Lung (tissue), 12 donors: Measurements from ENCODE around the gene ALK. TPM values are rescaled to one million over a fixed set of nuclear protein-coding genes. Genes with fewer than 3 reads are reported as not detected.

Experiments used
- ATAC-seq: fragments of 200-7000 bp; cut with Tn5 transposase; one replicate; pipeline ENCODE4 v1.9.1; 2020; ENCODE audit warnings: moderate number of reproducible peaks; ENCODE audit not compliant: insufficient read depth, low FRiP score
- DNase-seq, 3 donors: peaks; one replicate each; pipeline ENCODE4 v3.0.0-alpha.2; 2013 to 2017
- H3K27ac ChIP-seq, 2 donors: one replicate each; pipeline ENCODE4 v1.5.1; 2013; ENCODE audit warnings: mild to moderate bottlenecking in 2 of 2, moderate library complexity in 2 of 2, control low read depth in 1 of 2, inconsistent platforms in 1 of 2, low read depth in 1 of 2, low read length in 1 of 2
- H3K27me3 ChIP-seq, 3 donors: one replicate each; pipeline ENCODE4 v1.5.1; 2013; ENCODE audit warnings: low read length in 2 of 3; ENCODE audit not compliant: control insufficient read depth in 3 of 3, insufficient read depth in 3 of 3
- H3K36me3 ChIP-seq, 4 donors: one replicate each; pipeline ENCODE4 v1.5.1; 2013; ENCODE audit warnings: low read length in 4 of 4, mild to moderate bottlenecking in 1 of 4, moderate library complexity in 1 of 4; ENCODE audit not compliant: control insufficient read depth in 4 of 4, insufficient read depth in 4 of 4
- H3K4me1 ChIP-seq, 5 donors: one replicate each; pipeline ENCODE4 v1.5.1; 2013; ENCODE audit warnings: low read length in 5 of 5, mild to moderate bottlenecking in 2 of 5, moderate library complexity in 1 of 5; ENCODE audit not compliant: control insufficient read depth in 5 of 5, insufficient read depth in 5 of 5
- H3K4me3 ChIP-seq: one replicate; pipeline ENCODE4 v1.5.1; 2013; ENCODE audit warnings: mild to moderate bottlenecking, control low read depth, moderate library complexity
- H3K9ac ChIP-seq, 2 donors: one replicate each; pipeline ENCODE4 v1.5.1; 2013; ENCODE audit warnings: low read length in 2 of 2, control low read depth in 1 of 2; ENCODE audit not compliant: insufficient read depth in 1 of 2
- H3K9me3 ChIP-seq, 4 donors: one replicate each; pipeline ENCODE4 v1.5.1; 2013; ENCODE audit warnings: low read length in 3 of 4, mild to moderate bottlenecking in 1 of 4, moderate library complexity in 1 of 4; ENCODE audit not compliant: control insufficient read depth in 4 of 4, insufficient read depth in 3 of 4
- WGBS, 2 donors: extraction: QIAGEN DNeasy Blood & Tissue Kit; methylation state at CpG; one replicate each; pipeline ENCODE4 v1.1.7; 2013; 5-methylcytosine and 5-hydroxymethylcytosine counted together
- polyA plus RNA-seq, 2 donors: library from polyadenylated mRNA; stranded (reverse); fragments of 200-250 nt; gene quantifications; one replicate each; pipeline ENCODE4 v1.2.1, GENCODE V29; 2013
- total RNA-seq, 2 donors: library from RNA; depleted of rRNA in 1 of 2; stranded (reverse); fragments of >200 nt in 1 of 2; gene quantifications; one replicate each; pipeline ENCODE4 v1.2.1, GENCODE V29; 2014 to 2021
- TF ChIP-seq, protein P1 (sequence below): IDR thresholded peaks from 2 replicates; pipeline ENCODE4 v1.5.1; 2012; ENCODE audit warnings: mild to moderate bottlenecking; ENCODE audit errors: control extremely low read depth, extremely low read depth
- donor health status: control.
- donor health status: control.
- donor health status: Bipolar disorder and iron deficiency.
- donor health status: healthy.
- donor health status: DM: yes; HTN: yes; CAD: no.

Gene ALK
- total and polyA plus RNA-seq, 4 donors = 0.09 to 0.25 (median 0.10) TPM; not detected in 1

GRCh38 chr2:29561628-29562027 is 359.8 kb downstream of the ALK start:
- H3K4me3 ChIP-seq = no peak overlapping the region
- H3K9ac ChIP-seq = no peak overlapping the region
- ATAC-seq (no peak), DNase-seq (no peak)
- H3K27ac ChIP-seq = no peak overlapping the region
- H3K27me3 ChIP-seq = no peaks in the 10 kb centered on the region
- no peaks in the 10 kb centered on the region for H3K4me1 ChIP-seq
- H3K36me3 ChIP-seq = no peaks in the 10 kb centered on the region
- peaks cover 0 to 2% (median 0%) of the 10 kb centered on the region in 4 donors for H3K9me3 ChIP-seq
- WGBS, 2 donors = 91 to 99% methylated on average over 4 of the region's 4 CpGs
- TF ChIP-seq, protein P1, sequence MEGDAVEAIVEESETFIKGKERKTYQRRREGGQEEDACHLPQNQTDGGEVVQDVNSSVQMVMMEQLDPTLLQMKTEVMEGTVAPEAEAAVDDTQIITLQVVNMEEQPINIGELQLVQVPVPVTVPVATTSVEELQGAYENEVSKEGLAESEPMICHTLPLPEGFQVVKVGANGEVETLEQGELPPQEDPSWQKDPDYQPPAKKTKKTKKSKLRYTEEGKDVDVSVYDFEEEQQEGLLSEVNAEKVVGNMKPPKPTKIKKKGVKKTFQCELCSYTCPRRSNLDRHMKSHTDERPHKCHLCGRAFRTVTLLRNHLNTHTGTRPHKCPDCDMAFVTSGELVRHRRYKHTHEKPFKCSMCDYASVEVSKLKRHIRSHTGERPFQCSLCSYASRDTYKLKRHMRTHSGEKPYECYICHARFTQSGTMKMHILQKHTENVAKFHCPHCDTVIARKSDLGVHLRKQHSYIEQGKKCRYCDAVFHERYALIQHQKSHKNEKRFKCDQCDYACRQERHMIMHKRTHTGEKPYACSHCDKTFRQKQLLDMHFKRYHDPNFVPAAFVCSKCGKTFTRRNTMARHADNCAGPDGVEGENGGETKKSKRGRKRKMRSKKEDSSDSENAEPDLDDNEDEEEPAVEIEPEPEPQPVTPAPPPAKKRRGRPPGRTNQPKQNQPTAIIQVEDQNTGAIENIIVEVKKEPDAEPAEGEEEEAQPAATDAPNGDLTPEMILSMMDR = no peak

DNA sequence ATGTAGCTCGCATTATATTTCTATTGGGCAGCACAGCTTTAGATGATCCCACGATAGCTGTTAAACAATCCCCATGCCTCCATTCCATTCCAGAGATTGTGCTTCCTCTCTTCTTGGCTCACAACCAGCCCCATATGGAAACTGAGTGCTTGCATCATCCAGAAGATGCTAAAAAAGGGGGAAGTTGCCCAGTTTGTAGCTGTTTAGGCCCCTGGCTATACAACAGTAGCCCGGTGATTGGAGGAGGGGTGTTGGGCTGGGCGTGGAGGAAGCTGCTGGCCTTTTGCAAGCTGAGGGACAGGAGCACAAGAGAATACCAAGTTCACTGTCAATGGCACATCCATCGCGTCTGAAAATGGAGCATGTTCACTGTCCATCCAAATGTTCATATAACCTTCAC is 360.2 kb downstream of the ALK start:
- no peaks in the 10 kb centered on the region for H3K27me3 ChIP-seq
- TF ChIP-seq, protein P1 = no peak
- WGBS, 2 donors = 59 to 78% methylated on average over 6 of the region's 6 CpGs
- H3K9me3 ChIP-seq = peaks cover 0 to 2% (median 0%) of the 10 kb centered on the region in 4 donors
- H3K4me3 ChIP-seq = no peak overlapping the region
- H3K4me1 ChIP-seq = no peaks in the 10 kb centered on the region
- no peak overlapping the region for H3K9ac ChIP-seq
- no peak for ATAC-seq
- no peaks in the 10 kb centered on the region for H3K36me3 ChIP-seq
- DNase-seq = peak in 2 of 3 donors; percentile 16 to 19
- no peak overlapping the region for H3K27ac ChIP-seq

GRCh38 chr2:29560566-29560965 is 360.8 kb downstream of the ALK start:
- H3K27me3 ChIP-seq = no peaks in the 10 kb centered on the region
- no peak overlapping the region for H3K27ac ChIP-seq
- WGBS, 2 donors = 82 to 94% methylated on average over 5 of the region's 5 CpGs
- no peak for ATAC-seq
- TF ChIP-seq, protein P1 = no peak
- no peak overlapping the region for H3K4me3 ChIP-seq
- no peak for DNase-seq
- no peaks in the 10 kb centered on the region for H3K4me1 ChIP-seq
- H3K36me3 ChIP-seq = no peaks in the 10 kb centered on the region
- no peak overlapping the region for H3K9ac ChIP-seq
- peaks cover 0 to 2% (median 0%) of the 10 kb centered on the region in 4 donors for H3K9me3 ChIP-seq

GRCh38 chr2:29560030-29560429 is 361.4 kb downstream of the ALK start:
- H3K27me3 ChIP-seq = no peaks in the 10 kb centered on the region
- no peaks in the 10 kb centered on the region for H3K36me3 ChIP-seq
- no peak overlapping the region for H3K9ac ChIP-seq
- WGBS, 2 donors = 94 to 97% methylated on average over 1 of the region's 1 CpG
- H3K9me3 ChIP-seq = no peaks in the 10 kb centered on the region
- DNase-seq = no peak
- H3K27ac ChIP-seq = no peak overlapping the region
- TF ChIP-seq, protein P1 = no peak
- H3K4me1 ChIP-seq = no peaks in the 10 kb centered on the region
- H3K4me3 ChIP-seq = no peak overlapping the region
- ATAC-seq = no peak
